Tibial artery (tissue), 4 donors: Measurements from ENCODE around the gene EXT2.

Experiments
- DNase-seq, 2 donors: peaks; one replicate each; pipeline ENCODE4 v3.0.0-alpha.2; 2019
- H3K27ac ChIP-seq, 2 donors: fragments of 200-600 bp; sonication (generic) in 1 of 2; 1 replicate in 1 of 2; 2 replicates in 1 of 2; pipeline ENCODE4 v1.5.1; 2018 to 2019; ENCODE audit warnings: mild to moderate bottlenecking in 1 of 2
- H3K27me3 ChIP-seq, 2 donors: fragments of 200-600 bp; sonication (generic) in 1 of 2; one replicate each; pipeline versions ENCODE4 v1.5.1 to v1.6.0; 2016 to 2019
- H3K36me3 ChIP-seq, 3 donors: fragments of 200-600 bp; sonication (generic) in 2 of 3; one replicate each; pipeline ENCODE4 v1.5.1; 2016 to 2019; ENCODE audit warnings: mild to moderate bottlenecking in 2 of 3
- H3K4me1 ChIP-seq, 4 donors: fragments of 200-600 bp; sonication (generic) in 2 of 4; 1 replicate in 3 of 4; 2 replicates in 1 of 4; pipeline ENCODE4 v1.5.1; 2016 to 2019
- H3K4me3 ChIP-seq, 2 donors: fragments of 200-600 bp; sonication (generic) in 1 of 2; 1 replicate in 1 of 2; 2 replicates in 1 of 2; pipeline ENCODE4 v1.5.1; 2018 to 2019; ENCODE audit warnings: mild to moderate bottlenecking in 2 of 2
- H3K9me3 ChIP-seq, 3 donors: fragments of 200-600 bp; sonication (generic) in 1 of 3; one replicate each; pipeline ENCODE4 v1.5.1; 2016 to 2019
- intact Hi-C: fragments of 100-400 bp; cut with DNase I; formaldehyde crosslinking; loops from one replicate; pipeline ENCODE4 v1.15.0; 2023; ENCODE audit warnings: low total_unique reads
- TF ChIP-seq, protein P1 (sequence below), 2 experiments: fragments of 200-600 bp in 1 of 2; fragments of 450-650 bp in 1 of 2; IDR thresholded peaks; one replicate each; pipeline ENCODE4 v1.5.1; 2017 to 2019; ENCODE audit warnings: antibody characterized with exemption in 2 of 2, mild to moderate bottlenecking in 1 of 2, moderate library complexity in 1 of 2

The EXT2 gene

DNA sequence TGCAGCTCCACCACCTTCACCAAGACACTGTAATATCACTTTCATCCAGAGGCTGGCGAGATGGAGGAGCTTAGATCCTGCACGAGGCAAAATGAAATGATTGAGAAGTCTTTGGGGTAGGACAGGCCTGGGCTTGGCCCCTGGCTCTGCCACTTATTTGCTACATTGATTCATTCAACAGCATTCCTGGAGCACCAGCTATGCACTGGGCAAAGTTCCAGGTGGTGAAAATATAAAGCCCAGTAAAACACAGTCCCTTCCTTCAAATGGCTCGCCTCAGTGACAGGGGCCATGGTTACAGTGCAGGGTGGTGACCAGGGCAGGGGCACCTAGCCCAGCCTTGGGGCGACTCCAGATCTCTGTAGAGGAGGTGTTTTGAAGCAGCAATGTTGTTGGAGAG, 194.7 kb downstream of the EXT2 start:
- Histone ChIP-seq H3K36me3 (no peaks in the 10 kb centered on the region), H3K4me1 (peaks cover 0 to 11% (median 0%) of the 10 kb centered on the region in 4 donors), H3K27me3 (peaks cover 0 to 10% of the 10 kb centered on the region in 2 donors), H3K4me3 (no peak overlapping the region), H3K27ac (no peak overlapping the region), H3K9me3 (no peaks in the 10 kb centered on the region)
- no peak for DNase-seq
- intact Hi-C loops: no loop called here
- TF ChIP-seq, protein P1, sequence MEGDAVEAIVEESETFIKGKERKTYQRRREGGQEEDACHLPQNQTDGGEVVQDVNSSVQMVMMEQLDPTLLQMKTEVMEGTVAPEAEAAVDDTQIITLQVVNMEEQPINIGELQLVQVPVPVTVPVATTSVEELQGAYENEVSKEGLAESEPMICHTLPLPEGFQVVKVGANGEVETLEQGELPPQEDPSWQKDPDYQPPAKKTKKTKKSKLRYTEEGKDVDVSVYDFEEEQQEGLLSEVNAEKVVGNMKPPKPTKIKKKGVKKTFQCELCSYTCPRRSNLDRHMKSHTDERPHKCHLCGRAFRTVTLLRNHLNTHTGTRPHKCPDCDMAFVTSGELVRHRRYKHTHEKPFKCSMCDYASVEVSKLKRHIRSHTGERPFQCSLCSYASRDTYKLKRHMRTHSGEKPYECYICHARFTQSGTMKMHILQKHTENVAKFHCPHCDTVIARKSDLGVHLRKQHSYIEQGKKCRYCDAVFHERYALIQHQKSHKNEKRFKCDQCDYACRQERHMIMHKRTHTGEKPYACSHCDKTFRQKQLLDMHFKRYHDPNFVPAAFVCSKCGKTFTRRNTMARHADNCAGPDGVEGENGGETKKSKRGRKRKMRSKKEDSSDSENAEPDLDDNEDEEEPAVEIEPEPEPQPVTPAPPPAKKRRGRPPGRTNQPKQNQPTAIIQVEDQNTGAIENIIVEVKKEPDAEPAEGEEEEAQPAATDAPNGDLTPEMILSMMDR (IDR thresholded peaks at IDR 0.05): no peak
